GM23338 (cell line): ENCODE data around the gene CNTNAP2. TPM values are rescaled to one million over a fixed set of nuclear protein-coding genes. Genes with fewer than 3 reads are reported as not detected.

Experiments
- CREB1 ChIP-seq: fragments of 250-450 bp; sonication (Bioruptor Pico); IDR thresholded peaks from 2 replicates; pipeline ENCODE4 v1.5.0; 2020; ENCODE audit warnings: low read depth, mild to moderate bottlenecking, moderate library complexity
- EZH2 ChIP-seq: fragments of 200-600 bp; sonication (generic); IDR thresholded peaks from one replicate; pipeline ENCODE4 v1.8.0; 2017; ENCODE audit warnings: antibody characterized with exemption, mild to moderate bottlenecking, low read depth; ENCODE audit not compliant: unreplicated experiment
- NANOG ChIP-seq: IDR thresholded peaks from 2 replicates; pipeline ENCODE4 v1.6.1; 2016; ENCODE audit warnings: antibody characterized with exemption, borderline replicate concordance
- STAT1 ChIP-seq: IDR thresholded peaks from one replicate; pipeline ENCODE4 v1.6.1; 2016; ENCODE audit warnings: antibody characterized with exemption; ENCODE audit not compliant: unreplicated experiment
- ZNF331 ChIP-seq: fragments of 250-450 bp; sonication (Bioruptor Pico); IDR thresholded peaks from 2 replicates; pipeline ENCODE4 v1.5.0; 2020; ENCODE audit warnings: low read depth, mild to moderate bottlenecking, moderate library complexity
- polyA plus RNA-seq: library from polyadenylated mRNA; unstranded; fragments of >200 nt; fragmentation: Nextera tagmentation; extraction: Ambion mirVana; gene quantifications from 2 replicates; pipeline ENCODE4 v1.2.1, GENCODE V29; 2016
- total RNA-seq: library from RNA; depleted of rRNA; stranded (reverse); fragments of >200 nt; shearing (Covaris generic); gene quantifications from 2 replicates; pipeline ENCODE4 v1.2.3, GENCODE V29; 2014
- TF ChIP-seq, protein P1 (sequence below): fragments of 250-450 bp; sonication (Bioruptor Pico); IDR thresholded peaks from 2 replicates; pipeline ENCODE4 v1.5.0; 2020; ENCODE audit warnings: mild to moderate bottlenecking, moderate library complexity
- TF ChIP-seq, protein P2 (sequence below): IDR thresholded peaks from one replicate; pipeline ENCODE4 v1.6.1; 2018; ENCODE audit warnings: antibody characterized with exemption; ENCODE audit not compliant: unreplicated experiment

The CNTNAP2 gene
- total and polyA plus RNA-seq, 2 experiments from 2014 or later = 38.2 to 61.3 TPM

DNA sequence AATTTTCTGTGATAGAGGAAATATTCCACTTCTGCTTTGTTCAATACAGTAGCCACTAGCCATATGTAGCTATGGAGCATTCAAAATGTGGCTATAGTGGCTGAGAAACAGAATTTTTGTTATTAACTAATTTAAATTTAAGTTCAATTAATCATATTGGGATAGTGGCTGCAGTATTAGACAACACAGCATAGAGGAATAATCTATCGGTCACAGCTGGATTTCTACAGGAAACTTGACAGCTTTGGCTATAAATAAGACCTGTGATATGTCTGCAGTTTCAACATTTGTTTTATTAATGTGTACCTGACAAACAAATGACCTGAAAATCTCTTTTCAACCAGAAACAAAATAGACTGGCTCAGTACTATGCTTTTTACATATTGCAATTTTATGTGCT lies 953.2 kb downstream of the CNTNAP2 start (continued):
- TF ChIP-seq, protein P1, sequence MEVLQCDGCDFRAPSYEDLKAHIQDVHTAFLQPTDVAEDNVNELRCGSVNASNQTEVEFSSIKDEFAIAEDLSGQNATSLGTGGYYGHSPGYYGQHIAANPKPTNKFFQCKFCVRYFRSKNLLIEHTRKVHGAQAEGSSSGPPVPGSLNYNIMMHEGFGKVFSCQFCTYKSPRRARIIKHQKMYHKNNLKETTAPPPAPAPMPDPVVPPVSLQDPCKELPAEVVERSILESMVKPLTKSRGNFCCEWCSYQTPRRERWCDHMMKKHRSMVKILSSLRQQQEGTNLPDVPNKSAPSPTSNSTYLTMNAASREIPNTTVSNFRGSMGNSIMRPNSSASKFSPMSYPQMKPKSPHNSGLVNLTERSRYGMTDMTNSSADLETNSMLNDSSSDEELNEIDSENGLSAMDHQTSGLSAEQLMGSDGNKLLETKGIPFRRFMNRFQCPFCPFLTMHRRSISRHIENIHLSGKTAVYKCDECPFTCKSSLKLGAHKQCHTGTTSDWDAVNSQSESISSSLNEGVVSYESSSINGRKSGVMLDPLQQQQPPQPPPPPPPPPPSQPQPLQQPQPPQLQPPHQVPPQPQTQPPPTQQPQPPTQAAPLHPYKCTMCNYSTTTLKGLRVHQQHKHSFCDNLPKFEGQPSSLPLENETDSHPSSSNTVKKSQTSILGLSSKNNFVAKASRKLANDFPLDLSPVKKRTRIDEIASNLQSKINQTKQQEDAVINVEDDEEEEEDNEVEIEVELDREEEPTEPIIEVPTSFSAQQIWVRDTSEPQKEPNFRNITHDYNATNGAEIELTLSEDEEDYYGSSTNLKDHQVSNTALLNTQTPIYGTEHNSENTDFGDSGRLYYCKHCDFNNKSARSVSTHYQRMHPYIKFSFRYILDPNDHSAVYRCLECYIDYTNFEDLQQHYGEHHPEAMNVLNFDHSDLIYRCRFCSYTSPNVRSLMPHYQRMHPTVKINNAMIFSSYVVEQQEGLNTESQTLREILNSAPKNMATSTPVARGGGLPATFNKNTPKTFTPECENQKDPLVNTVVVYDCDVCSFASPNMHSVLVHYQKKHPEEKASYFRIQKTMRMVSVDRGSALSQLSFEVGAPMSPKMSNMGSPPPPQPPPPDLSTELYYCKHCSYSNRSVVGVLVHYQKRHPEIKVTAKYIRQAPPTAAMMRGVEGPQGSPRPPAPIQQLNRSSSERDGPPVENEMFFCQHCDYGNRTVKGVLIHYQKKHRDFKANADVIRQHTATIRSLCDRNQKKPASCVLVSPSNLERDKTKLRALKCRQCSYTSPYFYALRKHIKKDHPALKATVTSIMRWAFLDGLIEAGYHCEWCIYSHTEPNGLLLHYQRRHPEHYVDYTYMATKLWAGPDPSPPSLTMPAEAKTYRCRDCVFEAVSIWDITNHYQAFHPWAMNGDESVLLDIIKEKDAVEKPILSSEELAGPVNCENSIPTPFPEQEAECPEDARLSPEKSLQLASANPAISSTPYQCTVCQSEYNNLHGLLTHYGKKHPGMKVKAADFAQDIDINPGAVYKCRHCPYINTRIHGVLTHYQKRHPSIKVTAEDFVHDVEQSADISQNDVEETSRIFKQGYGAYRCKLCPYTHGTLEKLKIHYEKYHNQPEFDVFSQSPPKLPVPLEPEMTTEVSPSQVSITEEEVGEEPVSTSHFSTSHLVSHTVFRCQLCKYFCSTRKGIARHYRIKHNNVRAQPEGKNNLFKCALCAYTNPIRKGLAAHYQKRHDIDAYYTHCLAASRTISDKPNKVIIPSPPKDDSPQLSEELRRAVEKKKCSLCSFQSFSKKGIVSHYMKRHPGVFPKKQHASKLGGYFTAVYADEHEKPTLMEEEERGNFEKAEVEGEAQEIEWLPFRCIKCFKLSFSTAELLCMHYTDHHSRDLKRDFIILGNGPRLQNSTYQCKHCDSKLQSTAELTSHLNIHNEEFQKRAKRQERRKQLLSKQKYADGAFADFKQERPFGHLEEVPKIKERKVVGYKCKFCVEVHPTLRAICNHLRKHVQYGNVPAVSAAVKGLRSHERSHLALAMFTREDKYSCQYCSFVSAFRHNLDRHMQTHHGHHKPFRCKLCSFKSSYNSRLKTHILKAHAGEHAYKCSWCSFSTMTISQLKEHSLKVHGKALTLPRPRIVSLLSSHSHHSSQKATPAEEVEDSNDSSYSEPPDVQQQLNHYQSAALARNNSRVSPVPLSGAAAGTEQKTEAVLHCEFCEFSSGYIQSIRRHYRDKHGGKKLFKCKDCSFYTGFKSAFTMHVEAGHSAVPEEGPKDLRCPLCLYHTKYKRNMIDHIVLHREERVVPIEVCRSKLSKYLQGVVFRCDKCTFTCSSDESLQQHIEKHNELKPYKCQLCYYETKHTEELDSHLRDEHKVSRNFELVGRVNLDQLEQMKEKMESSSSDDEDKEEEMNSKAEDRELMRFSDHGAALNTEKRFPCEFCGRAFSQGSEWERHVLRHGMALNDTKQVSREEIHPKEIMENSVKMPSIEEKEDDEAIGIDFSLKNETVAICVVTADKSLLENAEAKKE (CRISPR knock-in tag) = no peak
- no peak for TF ChIP-seq ZNF331 (CRISPR knock-in tag)
- no peak for TF ChIP-seq EZH2
- no peak for TF ChIP-seq NANOG
- TF ChIP-seq, protein P2, sequence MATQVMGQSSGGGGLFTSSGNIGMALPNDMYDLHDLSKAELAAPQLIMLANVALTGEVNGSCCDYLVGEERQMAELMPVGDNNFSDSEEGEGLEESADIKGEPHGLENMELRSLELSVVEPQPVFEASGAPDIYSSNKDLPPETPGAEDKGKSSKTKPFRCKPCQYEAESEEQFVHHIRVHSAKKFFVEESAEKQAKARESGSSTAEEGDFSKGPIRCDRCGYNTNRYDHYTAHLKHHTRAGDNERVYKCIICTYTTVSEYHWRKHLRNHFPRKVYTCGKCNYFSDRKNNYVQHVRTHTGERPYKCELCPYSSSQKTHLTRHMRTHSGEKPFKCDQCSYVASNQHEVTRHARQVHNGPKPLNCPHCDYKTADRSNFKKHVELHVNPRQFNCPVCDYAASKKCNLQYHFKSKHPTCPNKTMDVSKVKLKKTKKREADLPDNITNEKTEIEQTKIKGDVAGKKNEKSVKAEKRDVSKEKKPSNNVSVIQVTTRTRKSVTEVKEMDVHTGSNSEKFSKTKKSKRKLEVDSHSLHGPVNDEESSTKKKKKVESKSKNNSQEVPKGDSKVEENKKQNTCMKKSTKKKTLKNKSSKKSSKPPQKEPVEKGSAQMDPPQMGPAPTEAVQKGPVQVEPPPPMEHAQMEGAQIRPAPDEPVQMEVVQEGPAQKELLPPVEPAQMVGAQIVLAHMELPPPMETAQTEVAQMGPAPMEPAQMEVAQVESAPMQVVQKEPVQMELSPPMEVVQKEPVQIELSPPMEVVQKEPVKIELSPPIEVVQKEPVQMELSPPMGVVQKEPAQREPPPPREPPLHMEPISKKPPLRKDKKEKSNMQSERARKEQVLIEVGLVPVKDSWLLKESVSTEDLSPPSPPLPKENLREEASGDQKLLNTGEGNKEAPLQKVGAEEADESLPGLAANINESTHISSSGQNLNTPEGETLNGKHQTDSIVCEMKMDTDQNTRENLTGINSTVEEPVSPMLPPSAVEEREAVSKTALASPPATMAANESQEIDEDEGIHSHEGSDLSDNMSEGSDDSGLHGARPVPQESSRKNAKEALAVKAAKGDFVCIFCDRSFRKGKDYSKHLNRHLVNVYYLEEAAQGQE = no peak
- TF ChIP-seq CREB1 (CRISPR knock-in tag) = no peak
- no peak for TF ChIP-seq STAT1
